ENCODE data around the gene CAMK2B.

The CAMK2B gene

DNA sequence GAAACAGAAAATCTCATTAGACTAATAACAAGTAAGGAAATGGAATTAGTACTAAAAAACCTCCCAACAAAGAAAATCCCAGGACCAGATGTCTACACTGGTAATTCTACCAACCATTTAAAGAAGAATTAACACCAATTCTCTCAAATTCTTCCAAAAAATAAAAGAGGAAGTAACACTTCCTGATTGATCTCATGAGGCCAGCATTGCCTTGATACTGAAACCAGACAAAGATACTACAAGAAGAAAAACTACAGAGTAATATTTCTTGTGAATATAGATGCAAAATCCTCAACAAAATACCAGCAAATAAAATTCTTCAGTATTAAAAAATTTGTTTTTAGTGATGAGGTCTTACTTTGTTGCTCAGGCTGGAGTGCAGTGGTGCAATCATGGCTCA, 157.5 kb downstream of the CAMK2B start:
- TF ChIP-seq, protein P1, sequence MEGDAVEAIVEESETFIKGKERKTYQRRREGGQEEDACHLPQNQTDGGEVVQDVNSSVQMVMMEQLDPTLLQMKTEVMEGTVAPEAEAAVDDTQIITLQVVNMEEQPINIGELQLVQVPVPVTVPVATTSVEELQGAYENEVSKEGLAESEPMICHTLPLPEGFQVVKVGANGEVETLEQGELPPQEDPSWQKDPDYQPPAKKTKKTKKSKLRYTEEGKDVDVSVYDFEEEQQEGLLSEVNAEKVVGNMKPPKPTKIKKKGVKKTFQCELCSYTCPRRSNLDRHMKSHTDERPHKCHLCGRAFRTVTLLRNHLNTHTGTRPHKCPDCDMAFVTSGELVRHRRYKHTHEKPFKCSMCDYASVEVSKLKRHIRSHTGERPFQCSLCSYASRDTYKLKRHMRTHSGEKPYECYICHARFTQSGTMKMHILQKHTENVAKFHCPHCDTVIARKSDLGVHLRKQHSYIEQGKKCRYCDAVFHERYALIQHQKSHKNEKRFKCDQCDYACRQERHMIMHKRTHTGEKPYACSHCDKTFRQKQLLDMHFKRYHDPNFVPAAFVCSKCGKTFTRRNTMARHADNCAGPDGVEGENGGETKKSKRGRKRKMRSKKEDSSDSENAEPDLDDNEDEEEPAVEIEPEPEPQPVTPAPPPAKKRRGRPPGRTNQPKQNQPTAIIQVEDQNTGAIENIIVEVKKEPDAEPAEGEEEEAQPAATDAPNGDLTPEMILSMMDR (conservative IDR thresholded peaks at IDR 0.05; ENCODE audit: low read length): no peak
- no peak for TF ChIP-seq EZH2phosphoT487 (IDR thresholded peaks at IDR 0.05; ENCODE audit: borderline replicate concordance)
- H3K4me1 ChIP-seq (ENCODE audit: insufficient read depth, low read length, poor library complexity, severe bottlenecking): peaks cover 4% of the 10 kb centered on the region
- no peaks in the 10 kb centered on the region for H3F3A ChIP-seq (ENCODE audit: low read depth)
- no peak overlapping the region for H3K4me3 ChIP-seq (ENCODE audit: low read length, poor library complexity, severe bottlenecking)
- H3K36me3 ChIP-seq (ENCODE audit: insufficient read depth, low read length): no peaks in the 10 kb centered on the region
- H4K20me1 ChIP-seq (ENCODE audit: insufficient read depth, low read length, poor library complexity, severe bottlenecking): no peaks in the 10 kb centered on the region
- peak overlapping the region; percentile 91 for H2AFZ ChIP-seq (ENCODE audit: low read length)
- no peaks in the 10 kb centered on the region for H3K9me3 ChIP-seq (ENCODE audit: insufficient read depth, low read depth, low read length)
- no peak overlapping the region for H3K4me2 ChIP-seq (ENCODE audit: low read depth, low read length, poor library complexity, severe bottlenecking)
- H3K27me3 ChIP-seq (ENCODE audit: insufficient read depth, low read length, poor library complexity, severe bottlenecking): no peaks in the 10 kb centered on the region
- no peaks in the 10 kb centered on the region for H3K79me2 ChIP-seq (ENCODE audit: insufficient read depth, low read length)
- no peak overlapping the region for H3K9ac ChIP-seq (ENCODE audit: low read depth, low read length, poor library complexity, severe bottlenecking)
- no peaks in the 10 kb centered on the region for H3K9me2 ChIP-seq (replicated peaks; ENCODE audit: low read depth, low read length)

Data from Loucy (cell line).